HFF-Myc (cell line): ENCODE data around the gene ZNF518A.
A peak's percentile ranks its signal among the peaks of the same experiment; 100 is the strongest.

Source experiments
- DNase-seq: peaks from one replicate; pipeline ENCODE4 v3.0.0-alpha.2; 2011; ENCODE audit warnings: low read depth; ENCODE audit errors: extremely low read depth
- H3K4me3 ChIP-seq: replicated peaks from 2 replicates; pipeline ENCODE4 v1.5.1; 2011; ENCODE audit warnings: low read depth, mild to moderate bottlenecking, control low read depth, low read length
- CTCF ChIP-seq: IDR thresholded peaks from 2 replicates; pipeline ENCODE4 v1.5.1; 2012; ENCODE audit warnings: mild to moderate bottlenecking, low read depth, low read length, control low read depth; ENCODE audit errors: missing control alignments

Gene ZNF518A

GRCh38 chr10:96090463-96090800, 39.7 kb upstream of the ZNF518A start:
- peak overlapping the region; percentile 68 for H3K4me3 ChIP-seq
- no peak for DNase-seq
- no peak for TF ChIP-seq CTCF

- H3K4me3 ChIP-seq: no peak overlapping the region
- no peak for TF ChIP-seq CTCF
- no peak for DNase-seq
These were observed 36.9 kb upstream of the ZNF518A start for GRCh38 chr10:96092999-96093767.

GRCh38 chr10:96093948-96094347, 36.1 kb upstream of the ZNF518A start:
- no peak for DNase-seq
- no peak for TF ChIP-seq CTCF
- H3K4me3 ChIP-seq: no peak overlapping the region

GRCh38 chr10:96096958-96097357, 33.1 kb upstream of the ZNF518A start:
- no peak for DNase-seq
- no peak overlapping the region for H3K4me3 ChIP-seq
- TF ChIP-seq CTCF: no peak

DNA sequence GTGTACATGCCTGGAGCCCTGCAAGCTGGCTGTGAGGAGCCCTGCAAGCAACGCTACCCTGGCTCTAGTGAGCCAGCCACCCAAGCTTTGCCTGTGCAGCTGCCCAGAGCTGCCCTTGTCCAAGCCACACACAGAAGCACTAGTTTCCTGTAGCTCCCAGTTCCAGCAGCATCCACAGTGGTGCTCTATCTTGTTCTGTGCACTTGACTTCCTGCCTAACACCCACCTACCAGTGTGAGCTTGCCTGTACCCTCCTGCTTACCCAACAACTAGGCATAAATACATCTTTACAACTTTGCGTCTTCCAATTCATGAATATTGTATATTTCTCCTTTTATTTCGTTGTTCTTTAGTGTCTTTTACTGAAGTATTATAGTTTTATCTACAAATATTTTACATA, 32.2 kb upstream of the ZNF518A start:
- TF ChIP-seq CTCF: no peak
- H3K4me3 ChIP-seq: no peak overlapping the region
- DNase-seq: no peak

DNA sequence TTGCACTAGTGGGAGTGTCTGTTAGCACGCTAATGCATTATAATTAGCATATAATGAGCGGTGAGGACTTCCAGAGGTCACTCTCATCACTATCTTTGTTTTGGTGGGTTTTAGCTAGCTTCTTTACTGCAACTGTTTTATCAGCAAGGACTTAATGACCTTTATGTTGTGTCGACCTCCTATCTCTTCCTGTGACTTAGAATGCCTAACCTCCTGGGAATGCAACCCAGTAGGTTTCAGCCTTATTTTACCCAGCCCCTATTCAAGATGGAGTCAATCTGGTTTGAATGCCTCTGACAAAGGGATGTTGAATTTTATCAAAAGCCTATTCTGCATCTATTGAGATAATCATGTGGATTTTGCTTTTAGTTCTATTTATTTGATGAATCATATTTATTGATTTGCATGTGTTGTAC, 22.5 kb upstream of the ZNF518A start:
- TF ChIP-seq CTCF: no peak
- DNase-seq: no peak
- H3K4me3 ChIP-seq: no peak overlapping the region

GRCh38 chr10:96112531-96112930, 17.6 kb upstream of the ZNF518A start:
- no peak for DNase-seq
- TF ChIP-seq CTCF: no peak
- H3K4me3 ChIP-seq: no peak overlapping the region
